K562 (cell line): Measurements from ENCODE around the gene NFKB2. TPM values are rescaled to one million over a fixed set of nuclear protein-coding genes. Genes with fewer than 3 reads are reported as not detected.
A peak's percentile ranks its signal among the peaks of the same experiment; 100 is the strongest.

Source experiments
- CXXC5 ChIP-seq: fragments of 250-450 bp; sonication (Bioruptor Pico); IDR thresholded peaks from 2 replicates; pipeline ENCODE4 v1.8.0; 2022; ENCODE audit warnings: inconsistent platforms, mild to moderate bottlenecking, moderate library complexity
- E2F5 ChIP-seq: sonication (generic); formaldehyde crosslinking; IDR thresholded peaks from 2 replicates; pipeline ENCODE4 v1.8.0; 2022; ENCODE audit warnings: mild to moderate bottlenecking, missing genetic modification reagents
- FOSL1 ChIP-seq: fragments of 200-800 bp; sonication (Bioruptor generic); conservative IDR thresholded peaks from 2 replicates; pipeline ENCODE4 v1.6.1; 2016; ENCODE audit warnings: missing genetic modification characterization, missing compliant biosample characterization
- HOMEZ ChIP-seq: fragments of 250-450 bp; sonication (Bioruptor Pico); IDR thresholded peaks from 2 replicates; pipeline ENCODE4 v1.4.0; 2020; ENCODE audit warnings: mild to moderate bottlenecking, moderate library complexity
- NCOA1 ChIP-seq: fragments of 450-650 bp; IDR thresholded peaks from 2 replicates; pipeline ENCODE4 v1.6.1; 2016; ENCODE audit warnings: low read depth
- PRDM10 ChIP-seq: fragments of 450-650 bp; IDR thresholded peaks from 2 replicates; pipeline ENCODE4 v1.6.1; 2018; ENCODE audit not compliant: partially characterized antibody
- PYGO2 ChIP-seq: fragments of 450-650 bp; IDR thresholded peaks from 2 replicates; pipeline ENCODE4 v1.6.1; 2016; ENCODE audit warnings: mild to moderate bottlenecking, missing genetic modification characterization, moderate library complexity, missing compliant biosample characterization
- TSHZ1 ChIP-seq: fragments of 250-450 bp; sonication (Bioruptor Pico); IDR thresholded peaks from 2 replicates; pipeline ENCODE4 v1.4.0; 2020; ENCODE audit warnings: mild to moderate bottlenecking, moderate library complexity
- USF1 ChIP-seq: sonication (generic); formaldehyde crosslinking; IDR thresholded peaks from 2 replicates; pipeline ENCODE4 v1.9.0; 2022; ENCODE audit warnings: mild to moderate bottlenecking, missing genetic modification reagents
- ZNF592 ChIP-seq: fragments of 450-650 bp; IDR thresholded peaks from 2 replicates; pipeline ENCODE4 v1.6.1; 2017; ENCODE audit warnings: antibody characterized with exemption, mild to moderate bottlenecking
- polyA plus RNA-seq, 8 experiments: library from polyadenylated mRNA; depleted of rRNA in 4 of 8; stranded (reverse) in 5 of 8; unstranded in 3 of 8; fragments of >200 nt; fragmentation: Nextera tagmentation in 2 of 8; fragmentation: Illumina TruSeq in 1 of 8; extraction: Ambion mirVana in 2 of 8; extraction: Trizol in 1 of 8; gene quantifications; 2 replicates each; pipeline versions ENCODE4 v1.2.1 to v1.2.3, GENCODE V29; 2011 to 2014; ENCODE audit warnings: inconsistent platforms in 1 of 8, missing spikeins in 1 of 8
- total RNA-seq, 7 experiments: library from RNA; depleted of rRNA in 6 of 7; stranded (reverse); fragments of >200 nt in 6 of 7; fragmentation: Illumina TruSeq in 2 of 7; extraction: Trizol in 2 of 7; gene quantifications; 2 replicates each; pipeline versions ENCODE4 v1.2.1 to v1.2.3, GENCODE V29; 2011 to 2021; ENCODE audit warnings: low replicate concordance in 1 of 7

NFKB2 gene
- total and polyA plus RNA-seq, 9 of the 15 experiments (the other 6 are each of a cell fraction or from before 2014, with no cell fraction given) = 0.07 to 20.3 (median 7.9) TPM

GRCh38 chr10:102434394-102435132, 39.1 kb downstream of the NFKB2 start (continued):
- TF ChIP-seq PRDM10 = peak; percentile 68
- peak; percentile 16; the same call in 1 of the 2 replicates for TF ChIP-seq CXXC5
- 0 out of 2 replicates have a peak, but pooled peaks have one; percentile 34 for TF ChIP-seq FOSL1 (tag)
- no peak for TF ChIP-seq HOMEZ
- TF ChIP-seq USF1 (CRISPR knock-in tag) = peak; percentile 14; the same call in 1 of the 2 replicates
- no peak for TF ChIP-seq E2F5 (CRISPR knock-in tag)
- TF ChIP-seq NCOA1 = no peak
- 0 out of 2 replicates have a peak, but pooled peaks have one; percentile 14 for TF ChIP-seq ZNF592
- no peak for TF ChIP-seq PYGO2
- TF ChIP-seq TSHZ1 = no peak
